GM18858 (cell line): ENCODE data around the gene NFATC2.
A peak's percentile ranks its signal among the peaks of the same experiment; 100 is the strongest.
"Not testable (repeated sequence)": the region's sequence is repeated elsewhere in the genome, so short reads cannot be mapped to it uniquely, and the experiment has no call there.

Source experiments
- ATAC-seq: cut with Tn5 transposase; IDR thresholded peaks from one replicate; pipeline ENCODE4 v1.9.1; 2021; ENCODE audit not compliant: unreplicated experiment

Gene NFATC2

DNA sequence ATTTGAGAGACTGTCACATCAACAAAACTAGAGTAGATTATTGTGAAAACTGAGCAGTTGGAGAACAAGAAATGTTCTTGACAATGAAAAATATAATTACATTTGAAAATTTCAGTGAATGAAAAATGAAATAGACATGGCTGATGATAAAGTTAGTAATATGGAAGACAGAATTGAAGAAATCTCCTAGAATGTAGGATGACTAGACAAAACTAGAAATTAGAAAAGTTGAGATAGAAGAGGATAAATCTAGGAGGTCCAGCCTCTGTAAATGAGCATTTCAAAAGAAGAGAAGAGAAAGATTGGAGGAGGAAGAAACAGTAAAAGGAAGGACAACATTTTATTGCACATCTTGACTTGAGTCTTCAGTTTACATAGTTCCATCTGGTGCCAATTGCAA, 178.7 kb downstream of the NFATC2 start:
- no peak for ATAC-seq

DNA sequence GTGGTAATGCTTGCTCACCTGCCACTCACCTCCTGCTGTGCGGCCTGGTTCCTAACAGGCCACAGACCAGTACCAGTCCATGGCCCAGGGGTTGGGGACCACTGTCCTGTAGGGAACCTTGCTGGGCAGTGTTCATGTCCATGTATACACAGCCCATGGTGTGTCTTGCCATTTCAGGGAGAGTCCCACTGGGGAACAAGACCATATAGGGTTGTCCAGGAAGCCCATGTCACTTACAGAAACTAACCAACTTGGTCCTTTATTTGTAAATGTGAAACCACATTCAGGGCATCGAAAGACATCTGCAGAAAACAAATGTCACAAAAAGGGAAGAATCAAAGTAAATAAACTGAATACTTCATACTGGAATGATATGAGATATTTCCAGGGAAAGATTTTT, 179.1 kb downstream of the NFATC2 start:
- peak; percentile 91 for ATAC-seq

DNA sequence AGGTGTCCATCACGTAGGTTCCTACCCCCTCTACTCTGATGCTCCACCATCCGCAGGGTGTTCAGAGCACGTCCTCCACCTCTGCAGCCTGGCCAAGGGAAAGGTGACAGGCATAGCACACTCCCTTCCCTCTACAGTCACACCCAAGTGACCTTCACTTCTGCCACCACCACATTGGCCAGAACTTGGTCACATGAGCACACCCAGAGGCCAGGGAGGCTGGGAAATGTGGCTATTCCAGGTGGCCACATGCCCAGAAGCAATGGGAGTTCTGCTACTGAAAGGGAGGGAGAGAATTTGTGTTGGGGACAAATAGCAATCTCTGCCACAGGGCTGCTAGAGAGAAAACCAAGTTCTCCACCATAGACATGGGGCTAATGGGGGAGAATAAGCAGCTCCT, 180.3 kb downstream of the NFATC2 start:
- no peak for ATAC-seq

DNA sequence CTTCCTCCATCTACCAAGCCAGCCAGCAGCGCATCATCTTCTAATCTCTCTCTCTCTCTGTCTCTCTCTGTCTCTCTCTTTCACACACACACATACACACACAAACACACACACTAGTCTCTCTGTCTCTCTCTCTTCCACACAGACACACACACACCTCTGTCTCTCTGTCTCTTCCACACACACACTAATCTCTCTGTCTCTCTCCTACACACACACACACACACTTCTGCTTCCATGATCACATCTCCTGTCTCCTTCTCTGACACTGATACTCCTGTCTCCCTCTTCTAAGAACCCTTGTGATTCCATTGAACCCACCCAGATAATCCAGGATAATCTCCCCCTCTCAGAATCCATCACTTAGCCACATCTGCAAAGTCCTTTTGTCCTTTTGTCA, 181.3 kb downstream of the NFATC2 start:
- no peak for ATAC-seq

DNA sequence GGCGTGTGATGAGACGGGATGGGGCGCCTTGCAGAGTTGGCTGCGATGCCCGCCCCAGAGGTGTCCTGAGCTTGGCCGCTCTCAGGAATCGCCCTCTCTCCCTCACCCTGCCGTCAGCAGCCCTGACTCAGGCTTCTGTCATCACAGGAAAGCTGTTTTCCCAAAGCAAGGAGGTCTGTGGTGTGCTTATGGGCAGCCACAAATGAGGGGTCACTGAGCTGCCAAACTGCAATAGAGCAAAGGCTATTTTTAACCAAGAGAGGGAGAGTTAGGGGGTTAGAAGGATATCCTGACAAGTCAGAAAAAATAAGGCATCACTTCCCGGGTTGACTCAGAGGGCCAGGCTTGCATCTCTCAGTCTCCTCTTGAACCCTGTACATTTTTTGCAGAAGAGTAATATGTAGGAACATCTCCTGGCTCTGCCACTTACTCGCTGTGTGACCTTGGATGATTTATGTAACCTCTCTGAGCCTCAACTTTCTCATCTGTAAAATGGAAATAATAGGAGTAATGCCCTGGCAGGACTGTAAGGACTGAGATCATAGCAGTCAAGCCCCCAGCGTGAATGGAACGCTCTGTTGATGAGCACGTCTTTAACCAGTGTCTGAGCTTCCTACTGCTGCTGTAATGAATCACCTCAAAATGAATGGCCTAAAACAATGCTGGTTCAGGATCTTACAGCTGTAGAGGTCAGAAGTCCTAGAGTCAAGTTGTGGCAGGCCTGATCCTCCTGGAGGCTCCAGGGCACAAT, 181.9 kb downstream of the NFATC2 start:
- no peak for ATAC-seq

DNA sequence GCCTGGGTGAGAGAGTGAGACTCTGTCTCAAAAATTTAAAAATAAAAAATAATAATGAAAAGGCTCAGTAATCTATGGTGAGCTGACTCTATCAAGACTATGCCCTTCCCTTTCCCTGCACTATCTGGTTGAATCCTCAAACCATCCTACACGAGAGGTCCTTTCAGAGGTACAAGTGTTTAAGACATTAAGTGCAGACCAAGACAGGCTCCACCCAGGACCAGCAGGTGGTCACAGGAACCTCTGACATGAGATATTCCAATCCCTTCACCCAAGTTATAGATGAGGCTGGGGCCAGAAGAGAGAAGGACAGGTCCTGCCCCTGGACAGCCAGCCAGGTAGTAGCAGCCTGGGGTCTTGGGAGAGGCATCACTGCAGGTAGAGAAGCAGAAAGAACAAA, 182.6 kb downstream of the NFATC2 start:
- no peak for ATAC-seq

DNA sequence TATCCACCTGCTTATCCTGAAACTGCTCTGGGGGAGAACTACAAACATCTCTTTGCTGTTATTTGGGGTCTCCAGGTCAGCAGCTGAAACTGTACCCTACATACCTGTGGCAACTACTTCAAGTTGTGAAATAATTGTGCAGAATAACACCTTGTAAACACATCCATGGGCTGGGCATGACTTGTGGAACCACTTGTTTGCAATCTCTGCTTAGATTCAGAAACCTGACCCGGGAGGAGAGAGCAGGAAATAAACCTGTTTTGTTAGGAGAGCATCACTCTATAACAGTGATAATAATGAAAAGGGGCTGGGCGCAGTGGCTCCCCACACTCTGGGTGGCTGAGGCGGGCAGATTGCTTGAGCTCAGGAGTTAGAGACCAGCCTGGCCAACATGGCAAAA, 183.1 kb downstream of the NFATC2 start:
- no peak for ATAC-seq

DNA sequence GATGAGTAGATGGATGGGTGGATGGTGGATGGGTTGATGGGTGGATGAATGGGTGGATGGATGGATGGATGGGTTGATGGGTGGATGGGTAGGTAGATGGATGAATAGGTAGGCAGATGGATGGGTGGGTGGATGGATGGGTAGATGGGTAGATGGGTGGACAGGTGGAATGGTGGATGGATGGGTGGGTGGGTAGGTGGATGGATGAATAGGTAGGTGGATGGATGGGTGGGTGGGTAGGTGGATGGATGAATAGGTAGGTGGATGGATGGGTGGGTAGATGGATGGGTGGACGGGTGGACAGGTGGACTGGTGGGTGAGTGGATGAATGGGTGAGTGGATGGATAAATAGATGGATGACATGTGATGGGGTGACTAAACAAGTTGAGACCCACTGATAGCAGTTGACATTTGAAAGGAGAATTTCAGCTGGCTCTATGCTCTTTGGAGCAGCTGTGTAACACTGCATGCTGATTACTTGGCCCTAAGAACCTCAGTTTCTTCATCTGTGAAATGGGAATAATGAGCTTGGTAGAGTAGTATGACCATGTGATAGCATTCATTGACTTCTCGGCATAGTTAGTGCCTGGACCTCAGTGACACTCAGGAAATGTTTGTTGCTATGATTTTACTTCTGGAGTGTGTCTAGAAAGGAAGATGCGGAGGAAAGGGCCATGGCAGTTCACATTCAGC, 184.3 kb downstream of the NFATC2 start:
- ATAC-seq: no peak

DNA sequence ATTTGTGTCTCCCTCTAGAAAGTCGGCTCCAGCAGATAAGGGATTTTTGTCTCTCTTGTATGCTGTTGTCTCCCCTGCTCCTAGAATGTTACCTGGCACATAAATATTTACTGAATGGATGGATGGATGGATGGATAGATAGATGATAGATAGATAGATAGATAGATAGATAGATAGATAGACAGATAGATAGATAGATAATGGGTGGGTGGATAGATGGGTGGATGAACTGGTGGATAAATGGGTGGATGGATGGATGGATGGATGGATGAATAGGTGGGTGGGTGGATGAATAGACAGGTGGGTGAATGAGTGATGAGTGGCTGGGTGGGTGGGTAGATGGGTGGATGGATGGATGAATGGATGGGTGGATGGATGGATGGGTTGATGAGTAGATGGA, 185.0 kb downstream of the NFATC2 start:
- ATAC-seq: no peak

DNA sequence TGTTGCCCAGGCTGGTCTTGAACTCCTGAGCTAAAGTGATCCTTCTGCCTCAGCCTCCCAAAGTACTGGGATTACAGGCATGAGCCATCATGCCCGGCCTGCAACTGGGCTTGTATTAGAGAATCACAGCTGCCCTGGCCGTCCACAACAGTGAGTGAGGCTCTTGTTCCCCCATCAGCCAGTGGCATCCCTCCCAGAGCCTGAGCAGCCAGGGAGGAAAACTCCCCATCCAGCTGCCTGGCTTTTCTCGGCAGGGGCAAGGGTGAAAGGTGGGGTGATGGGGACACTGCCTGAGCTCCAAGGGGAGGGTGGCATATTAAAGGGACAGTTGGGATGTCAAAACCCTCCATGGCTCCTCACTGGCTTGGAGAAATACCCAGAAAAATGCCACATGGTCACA, 185.6 kb downstream of the NFATC2 start:
- no peak for ATAC-seq

DNA sequence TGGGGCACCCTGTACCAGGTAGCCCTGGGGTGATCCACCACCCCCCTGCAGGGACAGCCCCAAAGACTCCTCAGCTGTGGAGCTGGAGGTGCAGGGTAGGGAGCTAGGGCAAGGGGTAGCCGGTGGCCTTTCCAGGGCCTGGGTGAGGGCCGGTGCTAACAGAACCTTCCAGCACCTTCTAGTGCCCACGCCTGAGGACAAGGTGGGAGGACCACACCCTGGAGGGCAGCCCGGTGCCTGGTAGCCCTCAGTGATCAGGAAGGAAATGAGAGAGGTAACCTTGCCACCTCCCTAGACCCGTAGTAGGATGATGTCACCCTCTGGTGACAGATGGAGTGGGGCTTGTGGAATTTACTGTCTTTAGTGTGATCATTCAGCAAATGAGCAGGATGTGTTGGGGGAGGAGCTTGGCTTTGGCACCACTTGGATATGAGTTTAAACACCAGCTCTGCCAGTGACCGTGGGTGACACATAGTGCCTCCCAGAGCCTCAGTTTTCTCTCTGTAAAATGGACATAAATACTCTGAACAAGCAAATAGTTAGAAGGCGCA, 187.7 kb downstream of the NFATC2 start:
- no peak for ATAC-seq

DNA sequence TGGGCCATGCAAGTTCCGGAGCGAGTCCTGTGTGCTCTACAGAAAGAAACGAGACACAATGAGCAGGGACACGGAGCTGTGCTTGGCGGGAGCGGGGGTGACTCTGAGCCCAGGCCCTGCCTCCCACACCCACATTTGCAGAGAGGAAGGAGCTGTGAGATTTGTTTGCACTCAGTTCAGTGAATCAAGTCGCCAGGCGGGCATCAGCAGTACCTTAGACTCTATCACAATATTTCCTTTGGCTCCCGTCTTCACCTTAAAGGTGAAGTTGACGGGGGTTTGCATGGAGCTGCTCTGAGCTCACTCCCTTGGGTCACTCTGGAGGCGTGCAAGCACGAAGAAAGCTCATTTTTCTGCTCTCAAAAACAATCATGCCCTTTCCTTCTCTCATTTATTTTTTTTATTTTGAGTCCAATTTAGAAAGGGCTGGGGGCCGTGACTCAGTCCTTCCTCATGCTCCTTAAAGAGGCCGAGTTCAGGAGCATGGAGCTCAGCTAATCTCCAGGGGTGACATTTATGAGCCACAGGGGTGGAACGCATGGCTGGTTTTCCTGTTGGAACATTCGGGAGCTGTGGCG, 188.2 kb downstream of the NFATC2 start:
- ATAC-seq: no peak

DNA sequence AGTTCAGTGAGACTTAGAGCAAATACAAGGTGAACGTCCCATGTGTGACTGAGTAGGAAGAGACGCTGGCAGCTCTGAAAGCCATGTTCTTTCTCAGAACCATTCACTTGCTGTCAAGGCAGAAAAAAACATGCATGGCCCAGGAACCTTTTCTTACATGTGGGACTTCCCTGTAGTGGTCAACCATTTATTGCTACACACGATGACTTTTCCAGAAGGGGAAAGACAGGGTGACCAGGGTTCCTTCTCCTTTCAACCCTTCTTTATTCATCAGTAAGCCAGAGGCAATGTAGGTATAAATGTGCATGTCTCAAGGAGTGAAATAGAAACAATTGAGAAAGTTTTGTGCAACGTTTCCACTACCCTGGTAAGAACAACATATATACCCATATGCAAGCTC, 189.0 kb downstream of the NFATC2 start:
- ATAC-seq: no peak

DNA sequence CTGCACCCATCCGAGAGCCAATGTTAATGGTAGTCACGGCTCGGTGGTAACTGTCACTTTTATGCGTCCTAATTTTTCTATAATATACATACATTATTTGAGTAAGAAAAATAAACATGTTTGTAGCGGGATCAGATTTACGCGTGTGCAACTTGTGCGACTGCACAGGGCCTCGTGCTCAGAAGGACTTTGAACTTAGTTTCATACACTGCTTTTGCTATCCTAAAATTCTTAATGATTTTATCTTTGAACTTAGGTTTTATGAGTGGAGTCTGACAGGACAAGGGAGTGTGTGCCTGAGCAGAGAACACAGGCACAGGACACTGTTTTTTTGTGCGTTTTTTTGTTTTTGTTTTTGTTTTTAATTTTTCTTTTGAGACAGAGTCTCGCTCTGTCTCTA, 189.7 kb downstream of the NFATC2 start:
- no peak for ATAC-seq

DNA sequence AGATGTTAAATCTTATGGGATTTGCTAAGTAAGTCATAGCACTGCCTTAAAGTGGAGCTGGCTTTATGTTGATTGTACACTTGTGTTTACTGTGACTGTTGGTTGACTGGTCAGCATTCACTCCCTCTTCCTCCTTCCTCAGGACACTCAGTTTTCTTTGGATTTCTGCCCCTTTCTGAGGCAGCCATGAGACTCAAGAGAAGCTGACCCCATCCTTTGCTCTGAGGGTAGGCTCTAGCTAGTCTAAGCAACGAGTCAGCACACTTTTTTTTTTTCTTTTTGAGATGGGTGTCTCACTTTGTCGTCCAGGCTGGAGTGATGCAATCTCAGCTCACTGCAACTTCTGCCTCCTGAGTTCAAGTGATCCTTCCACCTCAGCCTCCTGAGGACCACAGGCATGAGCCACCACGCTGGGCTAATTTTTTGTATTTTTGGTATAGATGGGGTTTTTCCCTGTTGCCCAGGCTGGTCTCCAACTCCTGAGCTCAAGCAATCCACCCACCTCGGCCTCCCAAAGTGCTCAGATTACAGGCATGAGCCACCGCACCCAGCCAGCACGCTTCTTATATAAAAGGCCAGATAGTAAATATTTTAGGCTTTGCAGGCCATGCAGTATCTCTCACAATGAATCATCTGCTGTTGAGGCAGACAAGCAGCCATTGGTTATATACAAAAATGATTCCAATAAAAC, 191.4 kb downstream of the NFATC2 start:
- ATAC-seq: no peak

DNA sequence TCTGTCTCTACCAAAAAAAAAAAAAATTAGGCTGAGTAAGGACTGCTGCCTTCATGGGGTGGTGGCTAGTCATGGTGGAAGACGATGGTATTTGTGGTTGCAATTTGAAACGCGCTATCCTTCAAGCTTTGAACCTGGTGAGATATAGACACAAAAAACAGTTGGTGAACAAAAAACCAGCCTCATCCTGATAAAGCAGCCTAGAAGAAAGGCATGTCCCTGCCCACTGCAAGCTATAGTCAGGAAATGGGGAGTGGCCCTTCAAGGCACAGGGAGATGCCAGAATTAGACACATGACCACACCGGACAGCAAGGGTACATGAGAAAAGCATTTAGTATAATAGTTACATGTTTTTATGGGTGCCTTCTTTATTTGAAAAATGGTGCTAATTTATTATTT, 193.6 kb downstream of the NFATC2 start:
- ATAC-seq: no peak

DNA sequence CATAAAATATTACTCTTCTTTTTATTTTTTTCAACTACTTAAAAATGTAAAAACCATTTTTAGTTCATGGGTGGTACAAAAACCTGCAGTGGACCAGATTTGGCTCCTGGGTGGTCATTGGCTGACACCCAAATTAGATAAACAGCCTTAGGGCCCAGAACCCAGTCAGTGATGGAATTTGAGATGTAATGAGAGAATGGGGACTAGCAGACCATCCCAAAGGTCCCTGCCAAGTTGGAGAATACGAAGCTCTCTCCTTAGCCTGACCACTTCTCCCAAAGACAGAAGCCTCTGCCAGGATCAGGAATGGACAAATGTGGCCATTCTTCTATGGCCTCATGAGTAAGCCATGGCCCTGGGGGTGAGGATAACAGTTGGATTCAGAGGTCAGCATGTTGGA, 194.7 kb downstream of the NFATC2 start:
- no peak for ATAC-seq

DNA sequence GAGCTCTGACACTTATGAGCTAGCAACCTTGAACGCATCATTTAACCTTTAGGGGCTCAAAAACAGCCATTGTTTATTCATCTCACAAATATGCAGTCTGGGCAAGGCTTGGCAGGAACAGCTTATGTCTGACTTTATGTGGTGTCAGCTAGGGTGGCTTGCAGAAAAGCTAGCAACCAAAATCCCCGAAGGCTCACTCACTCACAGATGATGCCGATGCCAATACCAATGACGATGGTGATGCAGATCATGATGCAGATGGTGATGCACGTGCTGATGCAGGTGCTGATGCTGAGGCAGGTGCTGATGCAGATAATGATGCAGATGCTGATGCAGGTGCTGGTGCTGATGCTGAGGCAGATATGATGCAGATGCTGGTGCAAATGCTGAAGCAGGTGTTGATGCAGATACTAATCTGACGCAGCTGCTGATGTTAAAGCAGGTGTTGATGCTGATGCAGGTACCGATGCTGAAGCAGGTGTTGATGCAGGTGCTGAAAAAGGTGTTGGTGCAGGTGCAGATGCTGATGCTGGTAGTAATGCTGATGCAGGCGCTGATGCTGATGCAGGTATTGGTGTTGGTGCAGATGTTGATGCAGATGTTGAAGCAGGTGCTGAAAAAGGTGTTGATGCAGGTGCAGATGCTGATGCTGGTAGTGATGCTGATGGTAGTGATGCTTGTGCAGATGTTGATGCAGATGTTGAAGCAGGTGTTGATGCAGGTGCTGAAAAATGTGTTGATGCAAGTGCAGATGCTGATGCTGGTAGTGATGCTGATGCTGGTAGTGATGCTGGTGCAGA, 195.6 kb downstream of the NFATC2 start:
- no peak for ATAC-seq

DNA sequence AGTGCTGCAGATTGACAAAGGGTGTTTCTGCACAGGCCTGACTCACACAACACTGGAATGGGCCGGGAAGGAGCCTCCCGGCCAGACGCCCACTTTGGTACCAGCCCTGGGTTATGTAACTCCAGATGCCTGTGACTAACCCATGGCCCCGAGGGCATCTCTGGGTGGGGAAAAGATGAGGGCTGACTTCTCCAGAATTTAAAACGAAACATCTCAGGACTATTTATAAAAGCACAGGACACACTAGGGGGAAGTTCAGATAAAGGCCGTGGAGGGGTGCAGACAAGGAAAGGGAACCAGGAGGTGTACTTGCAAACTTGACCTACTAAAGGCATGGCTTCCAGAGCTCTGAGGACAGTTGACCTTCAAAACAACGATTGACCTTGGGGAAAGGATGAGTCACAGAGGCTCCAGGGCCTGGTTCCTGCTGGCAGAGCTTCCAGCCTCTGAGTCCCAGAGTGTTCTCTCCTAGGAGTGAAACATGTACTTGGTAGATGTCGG, 196.9 kb downstream of the NFATC2 start:
- ATAC-seq: no peak

DNA sequence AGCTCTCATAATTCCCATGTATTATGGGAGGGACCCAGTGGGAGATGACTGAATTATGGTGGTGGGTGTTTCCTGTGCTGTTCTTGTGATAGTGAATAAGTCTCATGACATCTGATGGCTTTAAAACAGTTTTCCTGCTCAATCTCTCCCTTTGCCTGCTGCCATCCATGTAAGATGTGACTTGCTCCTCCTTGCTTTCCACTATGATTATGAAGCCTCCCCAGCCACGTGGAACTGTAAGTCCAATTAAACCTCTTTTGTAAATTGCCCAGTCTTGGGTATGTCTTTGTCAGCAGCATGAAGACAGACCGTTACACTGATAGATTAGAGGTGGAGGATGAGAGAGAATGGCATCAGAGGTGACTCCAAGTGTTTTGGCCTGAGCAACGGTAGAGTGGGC, 198.7 kb downstream of the NFATC2 start:
- ATAC-seq: not testable (repeated sequence)
